Lower lobe of right lung (tissue), 2 donors: ENCODE measurements around the gene C1orf94. TPM values are rescaled to one million over a fixed set of nuclear protein-coding genes. Genes with fewer than 3 reads are reported as not detected.

Experiments used
- ATAC-seq, 2 donors: fragments of 200-7000 bp; cut with Tn5 transposase; one replicate each; pipeline ENCODE4 v1.9.1; 2020 to 2022; ENCODE audit warnings: mild to moderate bottlenecking in 2 of 2, moderate library complexity in 2 of 2
- DNase-seq: peaks from one replicate; pipeline ENCODE4 v3.0.0-alpha.2; 2020
- H3K27ac ChIP-seq: fragments of 200-600 bp; one replicate; pipeline ENCODE4 v1.8.0; 2022
- H3K27me3 ChIP-seq: fragments of 200-600 bp; one replicate; pipeline ENCODE4 v1.8.0; 2022; ENCODE audit warnings: low read depth
- H3K36me3 ChIP-seq: fragments of 200-600 bp; one replicate; pipeline ENCODE4 v1.8.0; 2022; ENCODE audit warnings: mild to moderate bottlenecking
- H3K4me1 ChIP-seq: fragments of 200-600 bp; one replicate; pipeline ENCODE4 v1.8.0; 2022
- H3K4me3 ChIP-seq: fragments of 200-600 bp; one replicate; pipeline ENCODE4 v1.8.0; 2022; ENCODE audit warnings: mild to moderate bottlenecking
- H3K9me3 ChIP-seq: fragments of 200-600 bp; one replicate; pipeline ENCODE4 v1.8.0; 2022
- CTCF ChIP-seq: fragments of 200-600 bp; IDR thresholded peaks from one replicate; pipeline ENCODE4 v1.8.0; 2022; ENCODE audit warnings: antibody characterized with exemption, mild to moderate bottlenecking
- intact Hi-C: fragments of 100-400 bp; cut with DNase I; formaldehyde crosslinking; loops from one replicate; pipeline ENCODE4 v1.11.0; 2022
- total RNA-seq: library from RNA; stranded (reverse); fragmentation: NEBNext Ultra II Directional; extraction: Animal tissue kit (Norgen Biotek cat#: 25700); gene quantifications from one replicate; pipeline ENCODE4 v1.2.1, GENCODE V29; 2021
- donor health status: DM: no; HTN: yes; CAD: no; lungs with severe emphysema.

Gene C1orf94
- total RNA-seq, 1 donor from 2014 or later = not detected

GRCh38 chr1:34156739-34157138 lies 20.0 kb upstream of the C1orf94 start:
- ATAC-seq = no peak
- Histone ChIP-seq H3K4me3 (no peak overlapping the region), H3K4me1 (no peaks in the 10 kb centered on the region), H3K27ac (no peak overlapping the region), H3K27me3 (peaks cover 12% of the 10 kb centered on the region), H3K36me3 (no peaks in the 10 kb centered on the region), H3K9me3 (no peaks in the 10 kb centered on the region)
- intact Hi-C loops = no loop called here
- no peak for DNase-seq
- TF ChIP-seq CTCF = no peak

- no peaks in the 10 kb centered on the region for H3K9me3 ChIP-seq
- ATAC-seq = peak; percentile 91 to 93
- H3K27me3 ChIP-seq = peaks cover 64% of the 10 kb centered on the region
- intact Hi-C loops = no loop called here
- H3K4me1 ChIP-seq = peaks cover 20% of the 10 kb centered on the region
- peak; percentile 52 for TF ChIP-seq CTCF
- peak overlapping the region; percentile 46 for H3K4me3 ChIP-seq
- H3K36me3 ChIP-seq = no peaks in the 10 kb centered on the region
- DNase-seq = peak; percentile 75
- no peak overlapping the region for H3K27ac ChIP-seq
These were observed 13.6 kb upstream of the C1orf94 start for GRCh38 chr1:34162852-34163766.

GRCh38 chr1:34163792-34164731 lies 12.6 kb upstream of the C1orf94 start:
- TF ChIP-seq CTCF = no peak
- ATAC-seq (peak; percentile 35 to 44), DNase-seq (no peak)
- H3K9me3 ChIP-seq = no peaks in the 10 kb centered on the region
- intact Hi-C loops = no loop called here
- peaks cover 70% of the 10 kb centered on the region for H3K27me3 ChIP-seq
- peaks cover 20% of the 10 kb centered on the region for H3K4me1 ChIP-seq
- peak overlapping the region; percentile 46 for H3K4me3 ChIP-seq
- no peak overlapping the region for H3K27ac ChIP-seq
- H3K36me3 ChIP-seq = no peaks in the 10 kb centered on the region

- no peak within 1 kb of the TSS for H3K27ac ChIP-seq
- intact Hi-C loops = no loop called here
These were observed 11.8 kb upstream of the C1orf94 start, which contains the start of gene CSMD2 for GRCh38 chr1:34164771-34165391. TSS of gene CSMD2 (minus strand) at chr1:34165230. CDS start at chr1:34165097, 133 bp downstream.

More at GRCh38 chr1:34164771-34165391, 11.8 kb upstream of the C1orf94 start, which contains the start of gene CSMD2:
- peaks cover 74% of the 10 kb centered on the region for H3K27me3 ChIP-seq
- H3K4me1 ChIP-seq = peaks cover 20% of the 10 kb centered on the region
- peak within 1 kb of the TSS; percentile 46 for H3K4me3 ChIP-seq
- no peak for TF ChIP-seq CTCF
- no peaks in the 10 kb centered on the region for H3K9me3 ChIP-seq
- DNase-seq (no peak), ATAC-seq (no peak)
- no peaks in the 10 kb centered on the region for H3K36me3 ChIP-seq
